ENCODE data around the gene BSG.
"Not testable (repeated sequence)": the region's sequence is repeated elsewhere in the genome, so short reads cannot be mapped to it uniquely, and the experiment has no call there.

Gene BSG

GRCh38 chr19:616747-617526 lies 44.5 kb downstream of the BSG start:
- no peak for DNase-seq (ENCODE audit: insufficient read length, low spot score)
- TF ChIP-seq POLR2A (IDR thresholded peaks at IDR 0.05; ENCODE audit: low read depth, low read length) (no peak), TAF1 (IDR thresholded peaks at IDR 0.05; ENCODE audit: low read depth, low read length) (no peak), SPI1 (IDR thresholded peaks at IDR 0.05; ENCODE audit: low read depth, low read length) (no peak), PAX5 (IDR thresholded peaks at IDR 0.05; ENCODE audit: insufficient read depth, low read length, severe bottlenecking) (no peak), POLR2AphosphoS5 (IDR thresholded peaks at IDR 0.05; ENCODE audit: low read depth, low read length) (no peak)
- FAIRE-seq = no peak

GRCh38 chr19:617551-618246 lies 45.3 kb downstream of the BSG start:
- no peak for TF ChIP-seq PAX5 (IDR thresholded peaks at IDR 0.05; ENCODE audit: insufficient read depth, low read length, severe bottlenecking)
- TF ChIP-seq POU2F2 (IDR thresholded peaks at IDR 0.05; ENCODE audit: low read depth, low read length) = no peak
- TF ChIP-seq SPI1 (IDR thresholded peaks at IDR 0.05; ENCODE audit: low read depth, low read length) = no peak
- no peak for TF ChIP-seq POLR2AphosphoS5 (IDR thresholded peaks at IDR 0.05; ENCODE audit: low read depth, low read length)
- no peak for TF ChIP-seq TAF1 (IDR thresholded peaks at IDR 0.05; ENCODE audit: low read depth, low read length)
- TF ChIP-seq POLR2A (IDR thresholded peaks at IDR 0.05; ENCODE audit: low read depth, low read length) = no peak
- no peak for FAIRE-seq
- DNase-seq (ENCODE audit: insufficient read length, low spot score) = no peak

GRCh38 chr19:618247-618619 lies 45.8 kb downstream of the BSG start:
- no peak for DNase-seq (ENCODE audit: insufficient read length, low spot score)
- TF ChIP-seq POLR2A (IDR thresholded peaks at IDR 0.05; ENCODE audit: low read depth, low read length) (no peak), PAX5 (IDR thresholded peaks at IDR 0.05; ENCODE audit: insufficient read depth, low read length, severe bottlenecking) (no peak), TAF1 (IDR thresholded peaks at IDR 0.05; ENCODE audit: low read depth, low read length) (no peak), SPI1 (IDR thresholded peaks at IDR 0.05; ENCODE audit: low read depth, low read length) (no peak), POLR2AphosphoS5 (IDR thresholded peaks at IDR 0.05; ENCODE audit: low read depth, low read length) (no peak), POU2F2 (IDR thresholded peaks at IDR 0.05; ENCODE audit: low read depth, low read length) (no peak)
- FAIRE-seq = no peak

GRCh38 chr19:618674-619285 lies 46.4 kb downstream of the BSG start:
- TF ChIP-seq SPI1 (IDR thresholded peaks at IDR 0.05; ENCODE audit: low read depth, low read length) (no peak), POLR2A (IDR thresholded peaks at IDR 0.05; ENCODE audit: low read depth, low read length) (no peak), TAF1 (IDR thresholded peaks at IDR 0.05; ENCODE audit: low read depth, low read length) (no peak), PAX5 (IDR thresholded peaks at IDR 0.05; ENCODE audit: insufficient read depth, low read length, severe bottlenecking) (no peak), POU2F2 (IDR thresholded peaks at IDR 0.05; ENCODE audit: low read depth, low read length) (no peak), POLR2AphosphoS5 (IDR thresholded peaks at IDR 0.05; ENCODE audit: low read depth, low read length) (no peak)

GRCh38 chr19:619286-620002 lies 47.0 kb downstream of the BSG start:
- FAIRE-seq = no peak
- DNase-seq (ENCODE audit: insufficient read length, low spot score) = no peak
- TF ChIP-seq POU2F2 (IDR thresholded peaks at IDR 0.05; ENCODE audit: low read depth, low read length) = no peak
- TF ChIP-seq SPI1 (IDR thresholded peaks at IDR 0.05; ENCODE audit: low read depth, low read length) = no peak
- no peak for TF ChIP-seq TAF1 (IDR thresholded peaks at IDR 0.05; ENCODE audit: low read depth, low read length)
- TF ChIP-seq POLR2A (IDR thresholded peaks at IDR 0.05; ENCODE audit: low read depth, low read length) = no peak
- TF ChIP-seq PAX5 (IDR thresholded peaks at IDR 0.05; ENCODE audit: insufficient read depth, low read length, severe bottlenecking) = no peak
- TF ChIP-seq POLR2AphosphoS5 (IDR thresholded peaks at IDR 0.05; ENCODE audit: low read depth, low read length) = no peak

More at GRCh38 chr19:618674-619285, 46.4 kb downstream of the BSG start:
- FAIRE-seq = no peak
- DNase-seq (ENCODE audit: insufficient read length, low spot score) = no peak

GRCh38 chr19:620166-620862 lies 47.9 kb downstream of the BSG start:
- FAIRE-seq (no peak), DNase-seq (ENCODE audit: insufficient read length, low spot score) (no peak)
- no peak for TF ChIP-seq POLR2A (IDR thresholded peaks at IDR 0.05; ENCODE audit: low read depth, low read length)
- TF ChIP-seq PAX5 (IDR thresholded peaks at IDR 0.05; ENCODE audit: insufficient read depth, low read length, severe bottlenecking) = no peak
- TF ChIP-seq POLR2AphosphoS5 (IDR thresholded peaks at IDR 0.05; ENCODE audit: low read depth, low read length) = no peak
- no peak for TF ChIP-seq SPI1 (IDR thresholded peaks at IDR 0.05; ENCODE audit: low read depth, low read length)
- no peak for TF ChIP-seq TAF1 (IDR thresholded peaks at IDR 0.05; ENCODE audit: low read depth, low read length)
- TF ChIP-seq POU2F2 (IDR thresholded peaks at IDR 0.05; ENCODE audit: low read depth, low read length) = no peak

- not testable (repeated sequence) for FAIRE-seq; DNase-seq (ENCODE audit: insufficient read length, low spot score)
Measured at GRCh38 chr19:621191-621590, 48.8 kb downstream of the BSG start.

GRCh38 chr19:621819-622218 lies 49.4 kb downstream of the BSG start:
- DNase-seq (ENCODE audit: insufficient read length, low spot score) = no peak
- no peak for FAIRE-seq
- TF ChIP-seq POLR2A (IDR thresholded peaks at IDR 0.05; ENCODE audit: low read depth, low read length) = no peak
- no peak for TF ChIP-seq POLR2AphosphoS5 (IDR thresholded peaks at IDR 0.05; ENCODE audit: low read depth, low read length)
- TF ChIP-seq TAF1 (IDR thresholded peaks at IDR 0.05; ENCODE audit: low read depth, low read length) = no peak
- TF ChIP-seq SPI1 (IDR thresholded peaks at IDR 0.05; ENCODE audit: low read depth, low read length) = no peak
- no peak for TF ChIP-seq POU2F2 (IDR thresholded peaks at IDR 0.05; ENCODE audit: low read depth, low read length)
- no peak for TF ChIP-seq PAX5 (IDR thresholded peaks at IDR 0.05; ENCODE audit: insufficient read depth, low read length, severe bottlenecking)

Data from GM12891 (cell line).